HepG2 (cell line): ENCODE measurements around the gene PLPPR2. TPM values are rescaled to one million over a fixed set of nuclear protein-coding genes. Genes with fewer than 3 reads are reported as not detected.

Source experiments
- CCAR2 ChIP-seq: fragments of 200-400 bp; formaldehyde crosslinking; optimal IDR thresholded peaks from 2 replicates; pipeline ENCODE3; 2018; ENCODE audit warnings: low read depth, mild to moderate bottlenecking, low read length, moderate library complexity
- DNMT1 ChIP-seq: sonication (generic); formaldehyde crosslinking; IDR thresholded peaks from 2 replicates; pipeline ENCODE4 v1.5.1; 2020; ENCODE audit warnings: mild to moderate bottlenecking, missing genetic modification reagents
- HES4 ChIP-seq: sonication (generic); formaldehyde crosslinking; IDR thresholded peaks from 2 replicates; pipeline ENCODE4 v1.9.0; 2021; ENCODE audit warnings: mild to moderate bottlenecking, missing genetic modification reagents, borderline replicate concordance
- HHEX ChIP-seq: IDR thresholded peaks from 2 replicates; pipeline ENCODE4 v1.6.1; 2016; ENCODE audit warnings: control low read depth
- HMG20B ChIP-seq: conservative IDR thresholded peaks from 2 replicates; pipeline ENCODE4 v1.6.1; 2016; ENCODE audit warnings: missing genetic modification reagents, missing compliant biosample characterization
- NCOA2 ChIP-seq: sonication (generic); formaldehyde crosslinking; IDR thresholded peaks from 2 replicates; pipeline ENCODE4 v1.8.0; 2022; ENCODE audit warnings: inconsistent platforms
- PHF20 ChIP-seq: sonication (generic); formaldehyde crosslinking; IDR thresholded peaks from 2 replicates; pipeline ENCODE4 v1.5.0; 2020; ENCODE audit warnings: mild to moderate bottlenecking, missing genetic modification reagents
- RFX3 ChIP-seq: IDR thresholded peaks from 2 replicates; pipeline ENCODE4 v1.6.1; 2016; ENCODE audit warnings: missing biosample characterization, missing genetic modification reagents
- SETDB1 ChIP-seq: sonication (generic); formaldehyde crosslinking; IDR thresholded peaks from 2 replicates; pipeline ENCODE4 v1.5.1; 2020; ENCODE audit warnings: missing genetic modification reagents, mild to moderate bottlenecking, borderline replicate concordance
- SRSF4 ChIP-seq: fragments of 200-400 bp; formaldehyde crosslinking; IDR thresholded peaks from one replicate; pipeline ENCODE4 v1.6.1; 2018; ENCODE audit warnings: mild to moderate bottlenecking, low read depth, low read length, moderate library complexity; ENCODE audit not compliant: poor library complexity, severe bottlenecking
- TSC22D2 ChIP-seq: sonication (generic); formaldehyde crosslinking; IDR thresholded peaks from 2 replicates; pipeline ENCODE4 v1.5.1; 2020; ENCODE audit warnings: missing genetic modification reagents, mild to moderate bottlenecking, borderline replicate concordance
- ZNF180 ChIP-seq: sonication (generic); formaldehyde crosslinking; IDR thresholded peaks from 2 replicates; pipeline ENCODE4 v1.4.0; 2020; ENCODE audit warnings: low read depth, missing genetic modification reagents, borderline replicate concordance
- ZNF30 ChIP-seq: sonication (generic); formaldehyde crosslinking; IDR thresholded peaks from 2 replicates; pipeline ENCODE4 v1.5.0; 2020; ENCODE audit warnings: mild to moderate bottlenecking, missing genetic modification reagents
- ZNF501 ChIP-seq: sonication (generic); formaldehyde crosslinking; IDR thresholded peaks from 2 replicates; pipeline ENCODE4 v1.5.1; 2020; ENCODE audit warnings: mild to moderate bottlenecking, moderate library complexity, missing genetic modification reagents
- ZNF543 ChIP-seq: sonication (generic); formaldehyde crosslinking; IDR thresholded peaks from 2 replicates; pipeline ENCODE4 v1.4.0; 2020; ENCODE audit warnings: mild to moderate bottlenecking, missing genetic modification reagents
- ZNF747 ChIP-seq: sonication (generic); formaldehyde crosslinking; IDR thresholded peaks from 2 replicates; pipeline ENCODE4 v1.8.1; 2023; ENCODE audit warnings: missing genetic modification reagents, mild to moderate bottlenecking, borderline replicate concordance
- ZNF878 ChIP-seq: sonication (generic); formaldehyde crosslinking; IDR thresholded peaks from 2 replicates; pipeline ENCODE4 v1.8.1; 2023; ENCODE audit warnings: mild to moderate bottlenecking, missing genetic modification reagents, moderate library complexity
- ZSCAN20 ChIP-seq: sonication (generic); formaldehyde crosslinking; IDR thresholded peaks from 2 replicates; pipeline ENCODE4 v1.4.0; 2020; ENCODE audit warnings: missing genetic modification reagents, mild to moderate bottlenecking, borderline replicate concordance
- ZSCAN30 ChIP-seq: sonication (generic); formaldehyde crosslinking; IDR thresholded peaks from 2 replicates; pipeline ENCODE4 v1.5.0; 2020; ENCODE audit warnings: mild to moderate bottlenecking, missing genetic modification reagents
- polyA plus RNA-seq, 8 experiments: library from polyadenylated mRNA; depleted of rRNA in 3 of 8; stranded (reverse) in 7 of 8; unstranded in 1 of 8; fragments of >200 nt; fragmentation: Illumina TruSeq in 4 of 8; extraction: Trizol in 4 of 8; gene quantifications; 2 replicates each; pipeline versions ENCODE4 v1.2.1 to v1.2.3, GENCODE V29; 2011 to 2016; ENCODE audit warnings: low read depth in 4 of 8, missing spikeins in 1 of 8, mixed read lengths in 1 of 8; ENCODE audit not compliant: insufficient read depth in 1 of 8
- total RNA-seq, 5 experiments: library from RNA; depleted of rRNA; stranded (reverse); fragments of >200 nt; fragmentation: Illumina TruSeq; extraction: Trizol; gene quantifications; 2 replicates each; pipeline ENCODE4 v1.2.3, GENCODE V29; 2016; ENCODE audit warnings: low read depth in 1 of 5
- TF ChIP-seq, protein P1 (sequence below): IDR thresholded peaks from 2 replicates; pipeline ENCODE4 v1.6.1; 2016; ENCODE audit warnings: low read depth, borderline replicate concordance
- TF ChIP-seq, protein P2 (sequence below): sonication (generic); formaldehyde crosslinking; IDR thresholded peaks from 2 replicates; pipeline ENCODE4 v1.4.0; 2020; ENCODE audit warnings: missing genetic modification reagents, low read depth, mild to moderate bottlenecking, borderline replicate concordance
- TF ChIP-seq, protein P3 (sequence below): sonication (generic); formaldehyde crosslinking; IDR thresholded peaks from 2 replicates; pipeline ENCODE4 v1.5.0; 2020; ENCODE audit warnings: missing genetic modification reagents
- TF ChIP-seq, protein P4 (sequence below): sonication (generic); formaldehyde crosslinking; IDR thresholded peaks from 2 replicates; pipeline ENCODE4 v1.5.0; 2020; ENCODE audit warnings: missing genetic modification reagents
- TF ChIP-seq, protein P5 (sequence below): sonication (generic); formaldehyde crosslinking; IDR thresholded peaks from 2 replicates; pipeline ENCODE4 v1.8.1; 2023; ENCODE audit warnings: missing genetic modification reagents, inconsistent platforms, borderline replicate concordance

Gene PLPPR2
- total and polyA plus RNA-seq, 2 of the 13 experiments (the other 11 are each of a cell fraction or from before 2014, with no cell fraction given) = 1.5 to 2.1 TPM

DNA sequence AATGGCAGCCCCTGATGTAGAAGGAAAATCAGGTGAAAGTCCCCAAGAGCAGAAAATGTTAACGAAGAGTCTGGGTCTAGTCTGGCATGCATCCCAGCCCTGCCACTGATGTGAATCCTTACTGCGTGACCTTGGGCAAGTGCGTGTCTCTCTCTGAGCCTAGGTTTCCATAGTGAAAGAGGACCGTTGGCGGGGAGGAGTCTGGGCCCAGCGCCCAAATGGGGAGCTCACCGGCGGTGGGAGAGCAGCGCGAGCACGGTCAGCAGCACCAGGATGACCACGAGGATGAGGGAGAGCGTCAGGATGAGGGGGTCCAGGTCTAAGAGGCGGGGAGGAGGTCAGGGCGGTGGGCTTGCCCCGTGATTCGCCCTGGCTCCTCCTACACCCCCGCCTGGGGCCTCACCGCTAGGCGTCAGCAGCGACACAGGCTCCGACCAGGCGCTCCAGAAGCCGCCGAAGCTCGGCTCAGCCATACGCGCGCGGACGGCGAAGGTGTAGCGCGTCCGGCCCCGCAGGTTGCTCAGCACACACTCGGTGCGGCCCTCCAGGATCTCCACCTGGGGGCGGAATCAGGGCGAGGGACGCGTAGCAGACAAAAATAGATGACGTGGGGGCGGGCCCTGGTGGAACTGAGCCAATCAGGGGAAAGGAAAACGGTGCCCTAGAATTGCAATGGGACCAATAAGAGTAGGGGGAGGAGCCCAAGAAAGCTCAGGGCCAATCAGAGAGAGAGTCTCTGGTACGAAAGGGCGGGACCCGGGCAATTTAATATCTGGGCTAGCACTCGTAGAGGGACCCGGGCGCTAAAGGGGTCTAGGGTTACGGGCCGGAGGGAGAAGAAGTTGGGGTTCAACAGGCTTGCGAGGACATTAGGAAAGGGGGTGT is 25.7 kb downstream of the PLPPR2 start (continued):
- TF ChIP-seq ZNF747 (no peak), ZSCAN30 (no peak), NCOA2 (CRISPR knock-in tag) (no peak), SETDB1 (no peak), ZNF878 (CRISPR knock-in tag) (peak; percentile 48; the same call in 1 of the 2 replicates), HHEX (CRISPR knock-in tag) (no peak), SRSF4 (no peak), RFX3 (CRISPR knock-in tag) (no peak), DNMT1 (peak; percentile 69; the same call in 1 of the 2 replicates), PHF20 (CRISPR knock-in tag) (no peak), ZNF543 (CRISPR knock-in tag) (no peak), CCAR2 (no peak), ZSCAN20 (CRISPR knock-in tag) (no peak), TSC22D2 (CRISPR knock-in tag) (0 out of 2 replicates have a peak, but pooled peaks have one; percentile 46), HMG20B (CRISPR knock-in tag) (peak; percentile 59; the same call in 1 of the 2 replicates), ZNF180 (CRISPR knock-in tag) (no peak), ZNF30 (CRISPR knock-in tag) (no peak), HES4 (no peak), ZNF501 (CRISPR knock-in tag) (peak; percentile 93)
- TF ChIP-seq, protein P1, sequence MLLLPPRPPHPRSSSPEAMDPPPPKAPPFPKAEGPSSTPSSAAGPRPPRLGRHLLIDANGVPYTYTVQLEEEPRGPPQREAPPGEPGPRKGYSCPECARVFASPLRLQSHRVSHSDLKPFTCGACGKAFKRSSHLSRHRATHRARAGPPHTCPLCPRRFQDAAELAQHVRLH (CRISPR knock-in tag) = peak; percentile 83; the same call in 1 of the 2 replicates
- TF ChIP-seq, protein P2, sequence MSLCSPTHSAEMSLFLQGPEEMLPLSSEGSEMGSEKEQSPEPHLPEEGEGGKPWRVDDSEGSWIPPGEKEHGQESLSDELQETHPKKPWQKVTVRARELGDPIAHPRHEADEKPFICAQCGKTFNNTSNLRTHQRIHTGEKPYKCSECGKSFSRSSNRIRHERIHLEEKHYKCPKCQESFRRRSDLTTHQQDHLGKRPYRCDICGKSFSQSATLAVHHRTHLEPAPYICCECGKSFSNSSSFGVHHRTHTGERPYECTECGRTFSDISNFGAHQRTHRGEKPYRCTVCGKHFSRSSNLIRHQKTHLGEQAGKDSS (CRISPR knock-in tag) = 0 out of 2 replicates have a peak, but pooled peaks have one; percentile 74
- TF ChIP-seq, protein P3, sequence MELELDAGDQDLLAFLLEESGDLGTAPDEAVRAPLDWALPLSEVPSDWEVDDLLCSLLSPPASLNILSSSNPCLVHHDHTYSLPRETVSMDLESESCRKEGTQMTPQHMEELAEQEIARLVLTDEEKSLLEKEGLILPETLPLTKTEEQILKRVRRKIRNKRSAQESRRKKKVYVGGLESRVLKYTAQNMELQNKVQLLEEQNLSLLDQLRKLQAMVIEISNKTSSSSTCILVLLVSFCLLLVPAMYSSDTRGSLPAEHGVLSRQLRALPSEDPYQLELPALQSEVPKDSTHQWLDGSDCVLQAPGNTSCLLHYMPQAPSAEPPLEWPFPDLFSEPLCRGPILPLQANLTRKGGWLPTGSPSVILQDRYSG (CRISPR knock-in tag) = no peak
- TF ChIP-seq, protein P4, sequence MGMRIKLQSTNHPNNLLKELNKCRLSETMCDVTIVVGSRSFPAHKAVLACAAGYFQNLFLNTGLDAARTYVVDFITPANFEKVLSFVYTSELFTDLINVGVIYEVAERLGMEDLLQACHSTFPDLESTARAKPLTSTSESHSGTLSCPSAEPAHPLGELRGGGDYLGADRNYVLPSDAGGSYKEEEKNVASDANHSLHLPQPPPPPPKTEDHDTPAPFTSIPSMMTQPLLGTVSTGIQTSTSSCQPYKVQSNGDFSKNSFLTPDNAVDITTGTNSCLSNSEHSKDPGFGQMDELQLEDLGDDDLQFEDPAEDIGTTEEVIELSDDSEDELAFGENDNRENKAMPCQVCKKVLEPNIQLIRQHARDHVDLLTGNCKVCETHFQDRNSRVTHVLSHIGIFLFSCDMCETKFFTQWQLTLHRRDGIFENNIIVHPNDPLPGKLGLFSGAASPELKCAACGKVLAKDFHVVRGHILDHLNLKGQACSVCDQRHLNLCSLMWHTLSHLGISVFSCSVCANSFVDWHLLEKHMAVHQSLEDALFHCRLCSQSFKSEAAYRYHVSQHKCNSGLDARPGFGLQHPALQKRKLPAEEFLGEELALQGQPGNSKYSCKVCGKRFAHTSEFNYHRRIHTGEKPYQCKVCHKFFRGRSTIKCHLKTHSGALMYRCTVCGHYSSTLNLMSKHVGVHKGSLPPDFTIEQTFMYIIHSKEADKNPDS (CRISPR knock-in tag) = 0 out of 2 replicates have a peak, but pooled peaks have one; percentile 43
- TF ChIP-seq, protein P5, sequence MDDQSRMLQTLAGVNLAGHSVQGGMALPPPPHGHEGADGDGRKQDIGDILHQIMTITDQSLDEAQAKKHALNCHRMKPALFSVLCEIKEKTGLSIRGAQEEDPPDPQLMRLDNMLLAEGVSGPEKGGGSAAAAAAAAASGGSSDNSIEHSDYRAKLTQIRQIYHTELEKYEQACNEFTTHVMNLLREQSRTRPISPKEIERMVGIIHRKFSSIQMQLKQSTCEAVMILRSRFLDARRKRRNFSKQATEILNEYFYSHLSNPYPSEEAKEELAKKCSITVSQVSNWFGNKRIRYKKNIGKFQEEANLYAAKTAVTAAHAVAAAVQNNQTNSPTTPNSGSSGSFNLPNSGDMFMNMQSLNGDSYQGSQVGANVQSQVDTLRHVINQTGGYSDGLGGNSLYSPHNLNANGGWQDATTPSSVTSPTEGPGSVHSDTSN (CRISPR knock-in tag) = no peak
